OCI-LY7 (cell line): ENCODE data around the gene EPB41L4A. TPM values are rescaled to one million over a fixed set of nuclear protein-coding genes. Genes with fewer than 3 reads are reported as not detected.

Experiments used
- BruUV-seq: library from RNA; stranded (reverse); fragments of 400-500 nt; replicated peaks from 2 replicates; lab custom pipeline; 2021; lab: Mats Ljungman, UMichigan
- CTCF ChIA-PET: fragments of 300-600 bp; sonication (Branson Sonifier 250); formaldehyde crosslinking; loops from one replicate; lab custom pipeline; 2022; ENCODE audit warnings: antibody characterized with exemption; ENCODE audit not compliant: unreplicated experiment; lab: Charles Lee
- POLR2A ChIA-PET: fragments of 300-600 bp; sonication (Branson Sonifier 250); formaldehyde crosslinking; loops from one replicate; lab custom pipeline; 2022; ENCODE audit warnings: antibody characterized with exemption; lab: Charles Lee
- DNase-seq: peaks from one replicate; pipeline ENCODE4 v3.0.0-alpha.2; 2015; ENCODE audit warnings: low spot score
- H2AFZ ChIP-seq: fragments of 200-600 bp; sonication (generic), shearing (Covaris generic); 2 replicates; pipeline ENCODE4 v1.6.1; 2014; ENCODE audit warnings: mild to moderate bottlenecking, antibody characterized with exemption, low read length, moderate library complexity
- H3K27ac ChIP-seq: fragments of 200-600 bp; sonication (generic); 2 replicates; pipeline ENCODE4 v1.5.1; 2014; ENCODE audit warnings: mixed run types, low read depth, mild to moderate bottlenecking, moderate library complexity, low read length, inconsistent platforms; ENCODE audit not compliant: poor library complexity, severe bottlenecking
- H3K36me3 ChIP-seq: fragments of 200-600 bp; sonication (generic); 2 replicates; pipeline ENCODE4 v1.6.1; 2014; ENCODE audit warnings: mild to moderate bottlenecking, antibody characterized with exemption, low read length, moderate library complexity, mixed read lengths; ENCODE audit not compliant: insufficient read depth
- H3K4me1 ChIP-seq: fragments of 200-600 bp; sonication (generic); 2 replicates; pipeline ENCODE4 v1.5.1; 2014; ENCODE audit warnings: mild to moderate bottlenecking, low read length; ENCODE audit not compliant: insufficient read depth, poor library complexity, severe bottlenecking
- H3K4me2 ChIP-seq: fragments of 200-600 bp; sonication (generic); 2 replicates; pipeline ENCODE4 v1.6.1; 2014; ENCODE audit warnings: mild to moderate bottlenecking, low read length
- H3K4me3 ChIP-seq: fragments of 200-600 bp; sonication (generic); 2 replicates; pipeline ENCODE4 v1.5.1; 2014; ENCODE audit warnings: mild to moderate bottlenecking, low read depth, low read length; ENCODE audit not compliant: poor library complexity, severe bottlenecking
- H3K79me2 ChIP-seq: fragments of 200-600 bp; sonication (generic); 2 replicates; pipeline ENCODE4 v1.6.1; 2016; ENCODE audit warnings: low read depth, mild to moderate bottlenecking, low read length, moderate library complexity, mixed read lengths; ENCODE audit not compliant: insufficient read depth
- H3K9me2 ChIP-seq: fragments of 200-600 bp; sonication (generic); 2 replicates; pipeline ENCODE4 v1.6.1; 2016; ENCODE audit warnings: mild to moderate bottlenecking, low read length, mixed read lengths; ENCODE audit not compliant: insufficient read depth
- H3K9me3 ChIP-seq: fragments of 200-600 bp; sonication (generic); 2 replicates; pipeline ENCODE4 v1.6.1; 2014; ENCODE audit warnings: mild to moderate bottlenecking, mixed run types, low read length, mixed read lengths
- H4K20me1 ChIP-seq: fragments of 200-600 bp; sonication (generic); 2 replicates; pipeline ENCODE4 v1.6.1; 2014; ENCODE audit warnings: mild to moderate bottlenecking, antibody characterized with exemption, low read length, moderate library complexity, mixed read lengths; ENCODE audit not compliant: insufficient read depth
- EZH2phosphoT487 ChIP-seq: fragments of 200-600 bp; sonication (generic); IDR thresholded peaks from 2 replicates; pipeline ENCODE4 v1.6.1; 2018; ENCODE audit warnings: low read depth, borderline replicate concordance, mild to moderate bottlenecking, mixed run types, antibody characterized with exemption, low read length, moderate library complexity, mixed read lengths
- intact Hi-C: fragments of 100-400 bp; cut with micrococcal nuclease; formaldehyde crosslinking; loops from one replicate; pipeline ENCODE4 v1.10.0; 2022; ENCODE audit not compliant: unreplicated experiment
- total RNA-seq, 2 experiments: library from RNA; depleted of rRNA in 1 of 2; stranded (reverse); fragments of >200 nt in 1 of 2; shearing (Covaris generic) in 1 of 2; gene quantifications; 2 replicates each; pipeline ENCODE4 v1.2.3, GENCODE V29; 2014 to 2022
- TF ChIP-seq, protein P1 (sequence below): fragments of 200-600 bp; sonication (generic); conservative IDR thresholded peaks from 2 replicates; pipeline ENCODE4 v1.5.1; 2014; ENCODE audit warnings: mild to moderate bottlenecking, antibody characterized with exemption, low read length, moderate library complexity, mixed read lengths

EPB41L4A gene
- total RNA-seq, 2 experiments from 2014 or later = 0.03 TPM; not detected in 1

DNA sequence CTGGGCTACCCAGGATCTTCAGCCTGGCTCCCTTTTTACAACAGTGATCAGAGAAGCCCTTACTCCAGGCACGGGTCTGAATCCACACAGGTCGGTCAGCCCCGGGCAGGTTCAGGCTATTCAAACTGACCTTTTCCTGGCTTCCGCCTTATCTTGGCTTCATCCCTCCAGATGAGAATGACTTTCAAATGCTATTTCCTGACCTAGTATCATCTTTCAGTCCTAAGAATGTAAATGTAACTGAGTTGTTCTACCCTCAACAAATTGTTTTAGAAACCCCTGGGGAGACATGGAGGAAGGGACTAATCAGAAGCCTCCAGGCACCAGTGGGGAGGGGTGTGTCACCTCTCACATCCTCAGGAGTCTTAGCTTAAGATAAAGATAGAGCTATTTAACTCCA is 213.2 kb downstream of the EPB41L4A start:
- Histone ChIP-seq H3K36me3 (no peaks in the 10 kb centered on the region), H3K9me2 (no peaks in the 10 kb centered on the region), H3K9me3 (no peaks in the 10 kb centered on the region), H3K4me2 (no peak overlapping the region), H3K4me1 (no peaks in the 10 kb centered on the region), H3K4me3 (no peak overlapping the region), H3K79me2 (no peaks in the 10 kb centered on the region), H4K20me1 (no peaks in the 10 kb centered on the region), H2AFZ (no peak overlapping the region), H3K27ac (no peak overlapping the region)
- intact Hi-C loops = no loop called here
- CTCF ChIA-PET = no interaction called here
- POLR2A ChIA-PET = interaction anchor here (0.7 to 1.0 kb wide), 2 partner anchors 36 to 57 kb away, joined by 3 read pairs; no protein-coding TSS in a partner anchor
- DNase-seq = no peak
- BruUV-seq = no TSS peak
- TF ChIP-seq, protein P1, sequence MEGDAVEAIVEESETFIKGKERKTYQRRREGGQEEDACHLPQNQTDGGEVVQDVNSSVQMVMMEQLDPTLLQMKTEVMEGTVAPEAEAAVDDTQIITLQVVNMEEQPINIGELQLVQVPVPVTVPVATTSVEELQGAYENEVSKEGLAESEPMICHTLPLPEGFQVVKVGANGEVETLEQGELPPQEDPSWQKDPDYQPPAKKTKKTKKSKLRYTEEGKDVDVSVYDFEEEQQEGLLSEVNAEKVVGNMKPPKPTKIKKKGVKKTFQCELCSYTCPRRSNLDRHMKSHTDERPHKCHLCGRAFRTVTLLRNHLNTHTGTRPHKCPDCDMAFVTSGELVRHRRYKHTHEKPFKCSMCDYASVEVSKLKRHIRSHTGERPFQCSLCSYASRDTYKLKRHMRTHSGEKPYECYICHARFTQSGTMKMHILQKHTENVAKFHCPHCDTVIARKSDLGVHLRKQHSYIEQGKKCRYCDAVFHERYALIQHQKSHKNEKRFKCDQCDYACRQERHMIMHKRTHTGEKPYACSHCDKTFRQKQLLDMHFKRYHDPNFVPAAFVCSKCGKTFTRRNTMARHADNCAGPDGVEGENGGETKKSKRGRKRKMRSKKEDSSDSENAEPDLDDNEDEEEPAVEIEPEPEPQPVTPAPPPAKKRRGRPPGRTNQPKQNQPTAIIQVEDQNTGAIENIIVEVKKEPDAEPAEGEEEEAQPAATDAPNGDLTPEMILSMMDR = no peak
- no peak for TF ChIP-seq EZH2phosphoT487

GRCh38 chr5:112203229-112203628 is 215.8 kb downstream of the EPB41L4A start:
- ChIA-PET POLR2A (no interaction called here), CTCF (no interaction called here)
- no peaks in the 10 kb centered on the region for H3K36me3 ChIP-seq
- no peak for DNase-seq
- no peak overlapping the region for H3K27ac ChIP-seq
- H4K20me1 ChIP-seq = no peaks in the 10 kb centered on the region
- no peaks in the 10 kb centered on the region for H3K4me1 ChIP-seq
- no peak overlapping the region for H3K4me3 ChIP-seq
- H3K79me2 ChIP-seq = no peaks in the 10 kb centered on the region
- H2AFZ ChIP-seq = no peak overlapping the region
- intact Hi-C loops = no loop called here
- no peaks in the 10 kb centered on the region for H3K9me2 ChIP-seq
- H3K9me3 ChIP-seq = no peaks in the 10 kb centered on the region
- BruUV-seq = no TSS peak
- TF ChIP-seq, protein P1 = no peak
- TF ChIP-seq EZH2phosphoT487 = no peak
- no peak overlapping the region for H3K4me2 ChIP-seq

GRCh38 chr5:112202694-112203093 is 216.4 kb downstream of the EPB41L4A start:
- no TSS peak for BruUV-seq
- CTCF ChIA-PET = no interaction called here
- intact Hi-C loops = no loop called here
- Histone ChIP-seq H3K9me3 (no peaks in the 10 kb centered on the region), H3K4me3 (no peak overlapping the region), H3K27ac (no peak overlapping the region), H3K9me2 (no peaks in the 10 kb centered on the region), H3K79me2 (no peaks in the 10 kb centered on the region), H3K4me1 (no peaks in the 10 kb centered on the region), H4K20me1 (no peaks in the 10 kb centered on the region), H2AFZ (no peak overlapping the region), H3K4me2 (no peak overlapping the region), H3K36me3 (no peaks in the 10 kb centered on the region)
- no peak for TF ChIP-seq EZH2phosphoT487
- TF ChIP-seq, protein P1 = no peak
- DNase-seq = no peak
- POLR2A ChIA-PET = no interaction called here
